Neural progenitor cell (in vitro differentiated cells): ENCODE data around the gene FSTL4. TPM values are rescaled to one million over a fixed set of nuclear protein-coding genes. Genes with fewer than 3 reads are reported as not detected.

ENCODE experiments used
- DNase-seq: peaks from one replicate; pipeline ENCODE4 v3.0.0-alpha.2; 2016; ENCODE audit warnings: low spot score
- H2AFZ ChIP-seq: fragments of 200-600 bp; sonication (generic); replicated peaks from 2 replicates; pipeline ENCODE4 v1.6.1; 2016; ENCODE audit warnings: antibody characterized with exemption
- H3F3A ChIP-seq: fragments of 200-600 bp; sonication (generic); 2 replicates; pipeline ENCODE4 v1.6.1; 2016; ENCODE audit warnings: antibody characterized with exemption, low read depth
- H3K27ac ChIP-seq: fragments of 200-600 bp; sonication (generic); 2 replicates; pipeline ENCODE4 v1.5.1; 2016; ENCODE audit warnings: mild to moderate bottlenecking
- H3K27me3 ChIP-seq: fragments of 200-600 bp; sonication (generic); 2 replicates; pipeline ENCODE4 v1.6.1; 2016; ENCODE audit warnings: mild to moderate bottlenecking, moderate library complexity
- H3K36me3 ChIP-seq: fragments of 200-600 bp; sonication (generic); 2 replicates; pipeline ENCODE4 v1.5.1; 2016
- H3K4me1 ChIP-seq: fragments of 200-600 bp; sonication (generic); 2 replicates; pipeline ENCODE4 v1.6.1; 2016; ENCODE audit warnings: mixed run types
- H3K4me2 ChIP-seq: fragments of 200-600 bp; sonication (generic); 2 replicates; pipeline ENCODE4 v1.6.1; 2016
- H3K4me3 ChIP-seq: fragments of 200-600 bp; sonication (generic); 2 replicates; pipeline ENCODE4 v1.5.1; 2016
- H3K79me2 ChIP-seq: fragments of 200-600 bp; sonication (generic); 2 replicates; pipeline ENCODE4 v1.6.1; 2016; ENCODE audit warnings: low read depth
- H3K9ac ChIP-seq: fragments of 200-600 bp; sonication (generic); 2 replicates; pipeline ENCODE4 v1.6.1; 2016
- H3K9me3 ChIP-seq: fragments of 200-600 bp; sonication (generic); 2 replicates; pipeline ENCODE4 v1.5.1; 2016; ENCODE audit warnings: low read depth
- H4K20me1 ChIP-seq: fragments of 200-600 bp; sonication (generic); 2 replicates; pipeline ENCODE4 v1.6.1; 2016; ENCODE audit warnings: low read depth
- H3K27ac Mint-ChIP-seq: 3 replicates; pipeline ENCODE4 v1.8.0; 2021; ENCODE audit warnings: mixed read lengths
- H3K27me3 Mint-ChIP-seq: 2 replicates; pipeline ENCODE4 v1.8.0; 2022; ENCODE audit warnings: low read depth, mild to moderate bottlenecking, inconsistent platforms, moderate library complexity, mixed read lengths; ENCODE audit not compliant: insufficient read depth
- H3K36me3 Mint-ChIP-seq: 3 replicates; pipeline ENCODE4 v1.8.0; 2021; ENCODE audit warnings: mixed read lengths
- H3K4me1 Mint-ChIP-seq: 3 replicates; pipeline ENCODE4 v1.8.0; 2021; ENCODE audit warnings: mixed read lengths
- H3K4me3 Mint-ChIP-seq: 3 replicates; pipeline ENCODE4 v1.8.0; 2021; ENCODE audit warnings: mild to moderate bottlenecking, moderate library complexity, mixed read lengths
- H3K9me3 Mint-ChIP-seq: 3 replicates; pipeline ENCODE4 v1.8.0; 2020; ENCODE audit warnings: mixed read lengths
- CTCF ChIP-seq: fragments of 200-600 bp; sonication (generic); IDR thresholded peaks from 2 replicates; pipeline ENCODE4 v1.5.1; 2017; ENCODE audit warnings: antibody characterized with exemption, mild to moderate bottlenecking
- EZH2 ChIP-seq: fragments of 200-600 bp; sonication (generic); IDR thresholded peaks from 2 replicates; pipeline ENCODE4 v1.6.1; 2017; ENCODE audit warnings: antibody characterized with exemption, mild to moderate bottlenecking, moderate library complexity
- EZH2phosphoT487 ChIP-seq: fragments of 200-600 bp; sonication (generic); IDR thresholded peaks from 2 replicates; pipeline ENCODE4 v1.6.1; 2017; ENCODE audit warnings: antibody characterized with exemption
- total RNA-seq: library from RNA; depleted of rRNA; stranded (reverse); fragments of >200 nt; gene quantifications from 2 replicates; pipeline ENCODE4 v1.2.3, GENCODE V29; 2015; ENCODE audit warnings: low replicate concordance

FSTL4 gene
- total RNA-seq, 1 donor from 2014 or later = 0.95 TPM

DNA sequence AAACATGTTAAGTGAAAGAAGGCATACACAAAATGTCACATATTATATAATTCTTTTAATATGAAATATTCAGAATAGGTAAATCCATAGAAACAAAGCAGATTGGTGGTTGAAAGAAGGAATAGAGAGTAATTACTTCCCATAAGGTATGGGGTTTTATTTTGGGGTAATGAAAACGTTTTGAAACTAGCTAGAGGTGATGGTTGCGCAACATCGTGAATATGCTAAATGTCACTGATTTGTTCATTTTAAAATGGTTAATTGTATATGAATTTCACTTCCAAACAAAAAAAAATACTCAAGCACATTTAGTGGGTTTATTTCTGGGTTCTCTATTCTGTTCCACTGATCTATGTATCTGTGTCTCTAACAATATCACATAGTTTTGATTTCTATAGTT, 12.0 kb upstream of the FSTL4 start:
- Histone ChIP-seq H3K4me1 (no peaks in the 10 kb centered on the region), H3K9me3 (no peaks in the 10 kb centered on the region), H2AFZ (no peak overlapping the region), H3K4me3 (no peak overlapping the region), H3K79me2 (no peaks in the 10 kb centered on the region), H3F3A (no peaks in the 10 kb centered on the region), H3K4me2 (no peak overlapping the region), H3K27me3 (peaks cover 10% of the 10 kb centered on the region), H3K27ac (no peak overlapping the region), H4K20me1 (no peaks in the 10 kb centered on the region), H3K9ac (no peak overlapping the region), H3K36me3 (no peaks in the 10 kb centered on the region)
- Mint-ChIP-seq H3K27ac (no peak overlapping the region), H3K9me3 (no peaks in the 10 kb centered on the region), H3K4me3 (no peak overlapping the region), H3K27me3 (peaks cover 4% of the 10 kb centered on the region), H3K36me3 (no peaks in the 10 kb centered on the region), H3K4me1 (no peaks in the 10 kb centered on the region)
- TF ChIP-seq EZH2 (no peak), EZH2phosphoT487 (no peak), CTCF (no peak)
- DNase-seq = no peak

DNA sequence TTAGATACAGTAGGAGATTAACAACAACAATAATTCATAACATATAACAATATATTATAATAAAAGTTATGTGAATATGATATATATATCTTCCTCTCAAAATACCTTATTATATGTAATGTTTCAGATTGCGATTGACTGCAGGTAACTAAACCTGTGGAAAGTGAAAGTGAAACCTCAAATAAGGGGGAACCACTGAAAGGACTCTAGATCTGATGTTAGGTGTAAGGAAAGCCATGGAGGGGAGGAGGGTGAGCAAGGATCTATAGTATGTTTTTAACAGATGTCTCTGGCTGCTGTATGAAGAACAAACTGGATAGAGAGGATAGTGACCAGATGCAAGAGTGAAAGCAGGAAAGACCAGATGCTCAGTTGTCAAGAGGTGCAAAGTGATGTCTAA, 5.8 kb upstream of the FSTL4 start:
- H3K27ac ChIP-seq = no peak overlapping the region
- H3K4me3 ChIP-seq = no peak overlapping the region
- H3K36me3 ChIP-seq = no peaks in the 10 kb centered on the region
- no peak for DNase-seq
- no peaks in the 10 kb centered on the region for H3K4me1 ChIP-seq
- no peak overlapping the region for H3K27ac Mint-ChIP-seq
- H4K20me1 ChIP-seq = peaks cover 2% of the 10 kb centered on the region
- H3K36me3 Mint-ChIP-seq = no peaks in the 10 kb centered on the region
- H3K27me3 Mint-ChIP-seq = peaks cover 31% of the 10 kb centered on the region
- H3F3A ChIP-seq = no peaks in the 10 kb centered on the region
- H3K27me3 ChIP-seq = peaks cover 41% of the 10 kb centered on the region
- H3K9me3 Mint-ChIP-seq = no peaks in the 10 kb centered on the region
- no peak overlapping the region for H3K4me2 ChIP-seq
- peaks cover 7% of the 10 kb centered on the region for H3K4me1 Mint-ChIP-seq
- H3K79me2 ChIP-seq = no peaks in the 10 kb centered on the region
- H3K4me3 Mint-ChIP-seq = no peak overlapping the region
- H3K9ac ChIP-seq = no peak overlapping the region
- no peaks in the 10 kb centered on the region for H3K9me3 ChIP-seq
- H2AFZ ChIP-seq = no peak overlapping the region
- TF ChIP-seq CTCF = no peak
- no peak for TF ChIP-seq EZH2phosphoT487
- TF ChIP-seq EZH2 = no peak

DNA sequence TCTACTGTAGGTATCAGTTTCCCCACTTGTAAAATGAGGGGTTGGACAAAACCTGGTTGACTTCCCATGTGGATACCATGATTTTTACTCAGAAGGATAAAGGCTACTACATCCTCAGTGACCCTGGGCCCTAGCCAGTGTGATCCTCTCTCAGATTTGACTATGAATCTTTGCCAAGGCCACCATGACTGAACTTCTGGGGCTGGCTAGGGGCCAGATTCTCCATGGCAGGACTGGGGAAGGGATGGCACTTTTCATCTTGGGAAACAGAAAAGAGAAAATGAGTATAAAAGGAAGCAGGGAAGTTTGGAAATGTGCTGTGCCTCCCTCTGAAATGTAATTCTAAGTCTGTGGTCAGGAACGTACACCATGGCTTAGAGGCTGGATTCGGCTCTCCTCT, 1.4 kb upstream of the FSTL4 start:
- Histone ChIP-seq H3K27me3 (peaks cover 73% of the 10 kb centered on the region), H3K79me2 (no peaks in the 10 kb centered on the region)
- TF ChIP-seq CTCF = no peak

DNA sequence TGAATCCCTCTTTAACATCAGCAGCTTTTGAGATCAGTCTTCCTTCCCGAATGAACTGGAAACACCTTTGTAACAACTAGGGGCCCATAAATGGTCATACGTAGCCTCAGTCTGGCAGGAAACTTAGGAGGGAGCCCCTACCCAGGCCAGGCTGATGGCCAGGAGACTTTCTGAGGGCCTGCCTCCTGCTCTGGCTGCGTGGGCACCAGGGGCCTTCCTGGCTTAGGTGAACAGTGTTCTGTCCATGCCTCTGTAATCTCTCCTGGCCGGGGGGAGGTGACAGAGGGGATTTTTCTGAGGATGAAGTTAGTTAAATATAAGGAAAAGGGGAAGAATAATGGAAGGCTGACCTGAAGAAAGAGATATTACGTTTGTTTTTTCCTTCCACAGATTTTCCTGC, 843 bp upstream of the FSTL4 start:
- Histone ChIP-seq H2AFZ (no peak overlapping the region), H3K27me3 (peaks cover 78% of the 10 kb centered on the region), H3K36me3 (no peaks in the 10 kb centered on the region), H4K20me1 (peaks cover 29% of the 10 kb centered on the region), H3K4me1 (peaks cover 14% of the 10 kb centered on the region), H3K9me3 (no peaks in the 10 kb centered on the region), H3F3A (peaks cover 8% of the 10 kb centered on the region), H3K4me3 (no peak overlapping the region), H3K4me2 (no peak overlapping the region), H3K27ac (no peak overlapping the region), H3K79me2 (no peaks in the 10 kb centered on the region), H3K9ac (no peak overlapping the region)
- H3K9me3 Mint-ChIP-seq = no peaks in the 10 kb centered on the region
- H3K36me3 Mint-ChIP-seq = no peaks in the 10 kb centered on the region
- TF ChIP-seq CTCF = no peak
- TF ChIP-seq EZH2phosphoT487 = no peak
- no peak for TF ChIP-seq EZH2
- H3K4me1 Mint-ChIP-seq = peaks cover 24% of the 10 kb centered on the region
- peaks cover 51% of the 10 kb centered on the region for H3K27me3 Mint-ChIP-seq
- no peak overlapping the region for H3K27ac Mint-ChIP-seq
- DNase-seq = no peak
- peak overlapping the region; percentile 84 for H3K4me3 Mint-ChIP-seq

More for the DNA sequence above, 1.4 kb upstream of the FSTL4 start:
- H3K27ac Mint-ChIP-seq = no peak overlapping the region
- no peak overlapping the region for H3K4me3 Mint-ChIP-seq
- no peak overlapping the region for H3K4me3 ChIP-seq
- H3K4me1 ChIP-seq = peaks cover 14% of the 10 kb centered on the region
- peaks cover 8% of the 10 kb centered on the region for H3F3A ChIP-seq
- DNase-seq = no peak
- peaks cover 49% of the 10 kb centered on the region for H3K27me3 Mint-ChIP-seq
- H3K27ac ChIP-seq = no peak overlapping the region
- no peaks in the 10 kb centered on the region for H3K9me3 Mint-ChIP-seq
- H3K36me3 Mint-ChIP-seq = no peaks in the 10 kb centered on the region
- no peaks in the 10 kb centered on the region for H3K9me3 ChIP-seq
- H3K4me2 ChIP-seq = no peak overlapping the region
- H3K36me3 ChIP-seq = no peaks in the 10 kb centered on the region
- no peak overlapping the region for H3K9ac ChIP-seq
- H2AFZ ChIP-seq = no peak overlapping the region
- H3K4me1 Mint-ChIP-seq = peaks cover 24% of the 10 kb centered on the region
- peaks cover 29% of the 10 kb centered on the region for H4K20me1 ChIP-seq
